ENCODE data around the gene CERS1. TPM values are rescaled to one million over a fixed set of nuclear protein-coding genes. Genes with fewer than 3 reads are reported as not detected.

The CERS1 gene
- total RNA-seq = not detected

GRCh38 chr19:18895824-18896341, at the start of gene CERS1:
Gene CERS1 (minus strand): TSS chr19:18896158. CDS start chr19:18896072, 86 bp downstream.

GRCh38 chr19:18940769-18941627, 45.0 kb upstream of the CERS1 start, which contains the start of gene HOMER3:
Gene HOMER3 (minus strand): TSS chr19:18941217. CDS start chr19:18938982, 2,235 bp downstream.

GRCh38 chr19:18919086-18919899, 23.3 kb upstream of the CERS1 start, which contains the start of the genes COPE and DDX49:
Gene COPE (minus strand): TSS chr19:18919387. CDS start chr19:18919348, 39 bp downstream.
Gene DDX49 (plus strand): TSS chr19:18919715. CDS start chr19:18919742, 27 bp downstream.

GRCh38 chr19:18831524-18832305, 64.2 kb downstream of the CERS1 start, which contains the start of gene UPF1:
Gene UPF1 (plus strand): TSS chr19:18831959. CDS start chr19:18832210, 251 bp downstream.

Other genes with a start within 250 kb of the CERS1 start
- 1 to 10 TPM; 9.4 to 9.7 TPM for gene CRTC1, start 212.5 kb downstream of the CERS1 start, total RNA-seq
- gene COMP, start 104.9 kb downstream of the CERS1 start, total RNA-seq = not detected
- 10 to 100 TPM; 76.8 to 82.2 TPM for gene UPF1, start 64.2 kb downstream of the CERS1 start, total RNA-seq
- gene COPE, start 23.2 kb upstream of the CERS1 start, total RNA-seq = 100 to 1,000 TPM; 256 to 260 TPM
- 10 to 100 TPM; 40.9 to 42.9 TPM for gene DDX49, start 23.6 kb upstream of the CERS1 start, total RNA-seq
- not detected for gene HOMER3, start 45.1 kb upstream of the CERS1 start, total RNA-seq
- 100 to 1,000 TPM; 124 to 134 TPM for gene SUGP2, start 137.4 kb upstream of the CERS1 start, total RNA-seq
- gene ARMC6, start 137.4 kb upstream of the CERS1 start, total RNA-seq = 10 to 100 TPM; 30.0 to 33.5 TPM
- 10 to 100 TPM; 23.6 to 25.9 TPM for gene SLC25A42, start 167.8 kb upstream of the CERS1 start, total RNA-seq
- gene TMEM161A, start 242.3 kb upstream of the CERS1 start, total RNA-seq = 10 to 100 TPM; 21.2 to 21.6 TPM

Data from activated naive CD4-positive, alpha-beta T cell treated with anti-CD3 and anti-CD28 coated beads, Interleukin-2, amount 10 ng/mL, durations not matched to agents 5 hours and 36 hours (primary cell).